Dedifferentiated amniotic fluid mesenchymal stem cell (primary cell): ENCODE results near the gene MEAK7.
A peak's percentile ranks its signal among the peaks of the same experiment; 100 is the strongest.

Source experiments
- DNase-seq: peaks from one replicate; pipeline ENCODE4 v3.0.0-alpha.2; 2016; ENCODE audit errors: extremely low spot score

Gene MEAK7

DNA sequence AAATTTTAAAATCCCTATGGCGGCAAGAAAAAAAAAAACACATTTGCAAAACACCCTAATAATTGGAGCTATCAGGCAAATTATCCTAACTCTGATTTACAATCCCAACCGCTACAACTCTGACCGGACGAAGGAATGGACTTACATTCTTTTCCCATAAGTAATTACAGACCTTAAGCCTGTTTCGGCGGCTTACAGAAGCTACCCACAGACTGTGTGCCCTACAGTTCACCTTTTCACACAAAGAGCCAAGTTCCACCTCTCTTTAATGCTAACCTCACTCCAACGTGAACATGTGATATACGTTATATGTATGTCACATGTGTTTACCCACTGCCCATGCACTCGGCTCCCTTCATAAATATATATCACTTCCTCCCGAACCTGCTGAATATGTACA lies 8.7 kb upstream of the MEAK7 start:
- DNase-seq, result peak; percentile 61

DNA sequence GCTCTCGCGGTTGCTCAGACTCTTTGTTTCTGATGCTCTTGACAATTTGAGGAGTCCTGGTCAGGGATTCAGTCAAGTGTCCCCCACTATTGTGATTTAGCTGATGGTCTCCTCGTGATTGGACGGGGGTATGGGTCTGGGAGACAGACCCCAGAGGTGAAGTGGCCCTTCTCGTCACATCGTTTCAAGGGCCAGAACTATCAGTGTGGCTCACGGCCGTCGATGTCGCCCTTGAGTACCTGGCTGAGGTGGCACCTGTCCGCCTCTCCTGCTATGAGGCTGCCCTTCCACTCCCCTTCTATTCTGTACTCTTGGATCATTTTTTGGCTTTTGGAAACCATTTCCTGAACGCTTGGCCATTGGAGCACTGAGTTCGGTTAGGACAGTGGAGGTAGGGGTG lies 7.4 kb upstream of the MEAK7 start:
- no peak for DNase-seq

DNA sequence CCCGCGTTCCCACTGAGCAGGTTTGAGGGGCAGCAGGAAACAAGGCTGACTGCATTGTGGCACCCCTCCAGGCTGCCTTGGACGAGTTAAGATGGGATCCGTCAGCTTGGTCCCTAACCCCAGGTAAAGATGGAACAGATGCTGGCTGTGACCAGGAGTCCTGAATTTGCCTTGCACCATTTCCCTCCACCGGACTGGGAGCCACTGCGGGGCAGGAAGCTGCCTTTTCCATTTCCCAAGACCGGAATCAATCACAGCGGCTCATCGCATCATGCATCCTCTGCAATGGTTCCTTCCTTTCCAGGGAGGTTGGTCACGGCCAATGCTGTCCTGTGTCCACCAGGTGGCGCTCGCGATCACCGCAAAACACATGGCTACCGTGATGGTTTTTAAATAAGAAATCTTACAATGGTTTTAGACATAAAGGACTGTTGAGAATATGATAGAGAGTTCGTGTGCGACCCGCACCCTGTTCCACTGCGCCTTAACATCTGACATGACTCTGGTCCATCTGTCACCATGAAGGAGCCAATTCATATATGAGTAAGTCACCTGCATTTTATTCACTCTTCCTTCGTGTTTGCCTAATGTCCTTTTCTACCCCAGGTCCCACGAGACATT lies 6.8 kb upstream of the MEAK7 start:
- peak; percentile 76 for DNase-seq

DNA sequence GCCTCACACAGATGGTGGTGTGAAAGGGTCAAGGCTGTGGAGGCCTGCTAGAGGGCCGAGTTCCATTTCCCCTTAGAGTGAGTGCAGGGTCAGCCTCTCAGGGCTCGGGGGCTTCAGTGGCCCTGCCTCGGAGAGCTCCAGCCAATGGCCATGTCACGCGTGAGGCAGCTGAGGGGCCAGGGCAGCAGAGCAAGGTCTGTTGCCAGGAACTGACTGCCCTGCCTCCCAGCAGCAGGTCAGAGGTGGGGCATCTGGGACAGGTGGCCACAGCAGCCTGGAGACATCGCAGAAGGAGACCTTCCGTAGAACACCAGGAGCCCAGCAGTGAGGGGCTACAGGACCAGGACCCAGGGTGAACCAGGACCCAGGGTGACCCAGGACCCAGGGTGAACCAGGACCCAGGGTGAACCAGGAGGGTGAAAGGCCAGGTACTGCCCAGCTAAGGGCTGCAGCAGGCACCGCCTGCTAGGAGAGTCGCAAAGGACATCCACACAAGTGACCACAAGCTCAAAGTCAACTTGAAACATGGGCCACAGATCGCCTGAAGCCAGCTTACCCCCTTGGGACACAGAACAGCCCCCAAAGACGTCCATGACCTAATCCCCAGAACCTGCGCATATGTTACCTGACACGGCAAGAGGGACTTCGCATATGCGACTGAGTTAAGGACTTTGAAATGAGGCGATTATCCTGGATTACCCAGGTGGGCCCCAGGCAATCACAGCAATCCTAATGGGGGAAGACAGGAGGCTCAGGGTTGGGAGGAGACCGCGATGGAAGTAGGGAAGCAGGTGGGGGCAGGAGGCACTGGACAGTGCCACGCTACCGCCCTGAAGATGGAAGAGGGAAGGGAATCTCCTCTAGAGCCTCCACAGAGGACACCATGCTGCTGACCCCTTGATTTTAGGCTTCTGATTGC lies 4.8 kb upstream of the MEAK7 start:
- DNase-seq, result no peak

DNA sequence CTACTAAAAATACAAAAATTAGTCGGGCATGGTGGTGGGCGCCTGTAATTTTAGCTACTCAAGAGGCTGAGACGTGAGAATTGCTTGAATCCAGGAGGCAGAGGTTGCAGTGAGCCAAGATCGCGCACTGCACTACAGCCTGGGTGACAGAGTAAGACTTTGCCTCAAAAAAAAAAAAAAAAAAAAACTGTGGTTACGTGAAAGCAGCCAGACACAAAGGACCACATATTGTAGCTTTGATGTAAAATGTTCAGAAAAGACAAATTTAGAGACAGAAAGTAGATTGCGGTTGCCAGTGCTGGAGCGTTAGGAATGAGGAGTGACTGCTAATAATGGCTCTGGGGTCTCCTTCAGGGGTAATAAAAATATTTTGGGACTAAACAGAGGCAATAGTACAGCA lies 4.0 kb upstream of the MEAK7 start:
- DNase-seq, result no peak

DNA sequence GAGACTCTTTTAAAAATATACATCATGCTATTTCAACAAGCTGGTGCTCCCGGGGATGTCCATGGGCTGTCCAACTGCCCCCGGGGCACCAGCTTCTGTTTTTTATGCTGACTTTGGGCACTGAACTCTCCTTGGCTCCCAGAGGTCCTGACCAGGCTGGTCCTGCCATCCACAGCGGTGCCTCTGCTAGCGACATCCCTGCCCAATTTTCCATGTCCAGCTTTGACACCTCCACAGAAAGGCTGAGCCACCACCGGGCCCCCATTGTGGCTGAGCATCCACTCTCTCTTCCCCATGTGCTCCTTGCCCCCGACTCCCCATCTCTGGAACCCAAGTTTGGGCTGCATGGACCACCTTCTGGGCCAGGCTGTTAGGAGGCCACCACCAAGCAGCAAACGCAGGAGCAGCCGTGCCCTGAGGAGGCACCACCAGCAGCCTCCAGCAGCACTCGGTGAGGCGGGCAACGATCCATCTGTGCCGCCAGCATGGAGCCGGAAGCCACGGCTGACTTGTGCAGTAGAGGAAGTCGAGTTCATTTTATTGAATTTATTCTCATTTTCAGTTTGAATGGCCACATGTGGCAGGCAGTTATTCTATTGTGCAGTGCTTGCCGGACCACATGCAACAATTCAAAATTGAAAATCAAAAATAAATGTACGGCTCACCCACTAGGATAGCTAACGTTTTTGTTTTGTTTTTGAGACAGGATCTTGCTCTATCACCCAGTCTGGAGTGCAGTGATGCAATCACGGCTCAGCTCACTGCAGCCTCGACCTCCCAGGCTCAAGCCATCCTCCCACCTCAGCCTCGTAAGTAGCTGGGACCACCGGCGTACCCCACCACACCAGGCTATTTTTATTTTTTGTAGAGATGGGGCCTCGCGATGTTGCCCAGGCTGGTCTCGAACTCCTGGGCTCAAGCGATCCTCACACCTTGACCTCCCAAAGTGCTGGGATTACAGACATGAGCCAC lies 2.8 kb upstream of the MEAK7 start:
- DNase-seq, result no peak

DNA sequence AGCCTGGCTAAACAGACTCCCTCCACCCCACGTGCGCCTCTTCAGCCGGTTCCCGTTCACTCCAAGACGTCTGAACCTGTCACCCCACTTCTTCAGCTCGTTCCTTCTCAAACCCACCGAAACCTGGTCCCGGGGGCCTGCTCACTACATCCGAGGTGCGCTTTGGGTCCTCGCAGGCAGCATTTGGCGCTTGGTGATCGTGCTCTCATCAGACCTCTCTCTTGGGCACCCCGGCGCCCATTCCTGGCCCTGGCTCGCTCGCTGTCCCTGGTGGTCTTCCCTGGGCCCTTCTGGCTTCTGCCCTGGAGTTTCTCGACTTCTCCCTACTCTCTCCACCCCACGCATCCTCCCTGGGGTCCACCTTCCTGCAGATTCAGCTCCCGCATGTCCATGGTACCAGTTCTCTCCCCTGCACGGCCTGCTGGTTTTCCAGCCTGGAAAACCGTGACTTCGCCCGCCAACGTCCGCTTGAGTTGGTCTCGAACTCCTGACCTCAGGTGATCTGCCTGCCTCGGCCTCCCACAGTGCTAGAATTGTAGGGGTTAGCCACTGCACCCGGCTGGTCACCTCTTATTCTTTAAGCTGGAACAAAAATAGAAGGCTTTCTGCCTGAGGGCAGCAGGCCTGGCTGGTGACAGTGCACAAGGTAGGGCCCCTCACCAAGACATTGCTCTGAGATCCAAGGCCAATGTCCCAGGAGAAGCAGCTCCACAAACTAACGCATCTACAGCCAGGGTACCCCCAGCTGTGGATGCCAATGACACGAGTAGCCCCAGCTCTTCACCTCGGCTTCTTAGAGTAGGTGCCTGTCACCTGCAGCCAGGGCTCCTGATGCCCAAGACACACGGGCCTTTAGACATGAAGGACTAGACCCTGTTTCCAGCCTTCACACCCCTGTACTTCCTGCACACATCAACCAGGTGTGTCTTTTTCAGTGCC lies 1.1 kb upstream of the MEAK7 start:
- no peak for DNase-seq

DNA sequence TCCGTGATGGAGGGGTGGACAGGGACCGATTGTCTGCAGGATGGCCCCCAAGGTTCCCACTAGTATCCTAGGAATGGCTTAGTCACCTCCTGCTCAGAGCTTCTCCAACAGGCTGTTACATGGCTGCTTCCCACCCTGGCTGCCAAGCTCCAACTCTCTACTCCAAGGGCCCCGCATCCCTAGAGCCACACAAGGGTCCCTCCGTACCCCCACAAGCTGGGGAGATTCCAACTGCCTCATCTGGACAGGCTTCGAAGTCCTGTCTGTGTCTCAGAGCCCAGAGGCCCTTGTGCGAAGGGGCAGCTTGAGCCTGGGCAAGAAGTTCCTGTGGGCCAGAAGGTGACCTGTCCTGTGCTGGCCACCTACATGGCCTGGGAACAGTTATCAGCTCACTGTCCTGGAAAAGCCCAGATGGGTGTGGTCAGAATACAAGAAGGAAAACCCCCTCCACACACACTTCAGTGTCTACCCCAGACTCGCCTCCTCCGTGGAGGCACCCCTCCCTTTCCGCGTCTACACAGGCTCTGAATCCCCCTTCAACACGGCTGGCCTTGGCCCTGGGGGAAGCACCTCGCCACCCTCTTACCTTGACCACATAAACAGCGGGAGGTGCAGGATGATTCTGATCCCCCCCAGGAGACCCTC lies 586 bp downstream of the MEAK7 start:
- DNase-seq, result no peak

DNA sequence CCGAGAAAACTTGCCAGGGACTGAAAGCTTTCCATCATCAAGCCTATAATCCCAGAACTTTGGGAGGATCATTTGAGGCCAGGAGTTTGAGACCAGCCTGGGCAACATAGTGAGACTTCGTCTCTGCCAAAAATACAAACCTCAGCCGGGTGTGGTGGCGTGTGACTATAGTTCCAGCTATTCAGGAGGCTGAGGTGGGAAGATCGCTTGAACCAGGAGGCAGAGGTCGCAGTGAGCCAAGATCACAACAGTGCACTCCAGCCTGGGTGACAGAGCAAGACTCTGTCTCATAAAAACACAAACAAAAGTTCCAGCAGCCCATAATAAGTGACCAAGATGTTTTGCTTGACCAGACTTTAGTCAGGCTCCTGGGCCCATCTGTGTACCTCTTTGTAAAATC lies 1.9 kb downstream of the MEAK7 start:
- DNase-seq, result no peak

DNA sequence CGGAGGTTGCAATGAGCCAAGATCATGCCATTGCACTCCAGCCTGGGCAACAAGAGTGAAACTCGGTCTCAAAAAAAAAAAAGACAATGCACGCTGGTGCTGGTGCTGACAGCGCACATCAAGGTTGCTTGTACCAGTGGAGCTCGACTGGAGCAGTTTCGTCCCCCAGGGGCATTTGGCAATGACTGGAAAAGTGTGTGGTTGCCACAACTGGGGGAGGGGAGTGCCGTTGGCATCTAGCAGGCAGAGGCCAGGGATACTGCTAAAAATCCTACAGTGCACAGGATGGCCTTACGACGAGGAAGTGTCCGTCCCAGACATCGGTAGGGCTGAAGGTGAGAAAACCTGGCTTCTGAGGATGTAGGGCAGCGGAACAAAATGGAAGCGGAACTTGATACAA lies 2.4 kb downstream of the MEAK7 start:
- DNase-seq, result no peak

DNA sequence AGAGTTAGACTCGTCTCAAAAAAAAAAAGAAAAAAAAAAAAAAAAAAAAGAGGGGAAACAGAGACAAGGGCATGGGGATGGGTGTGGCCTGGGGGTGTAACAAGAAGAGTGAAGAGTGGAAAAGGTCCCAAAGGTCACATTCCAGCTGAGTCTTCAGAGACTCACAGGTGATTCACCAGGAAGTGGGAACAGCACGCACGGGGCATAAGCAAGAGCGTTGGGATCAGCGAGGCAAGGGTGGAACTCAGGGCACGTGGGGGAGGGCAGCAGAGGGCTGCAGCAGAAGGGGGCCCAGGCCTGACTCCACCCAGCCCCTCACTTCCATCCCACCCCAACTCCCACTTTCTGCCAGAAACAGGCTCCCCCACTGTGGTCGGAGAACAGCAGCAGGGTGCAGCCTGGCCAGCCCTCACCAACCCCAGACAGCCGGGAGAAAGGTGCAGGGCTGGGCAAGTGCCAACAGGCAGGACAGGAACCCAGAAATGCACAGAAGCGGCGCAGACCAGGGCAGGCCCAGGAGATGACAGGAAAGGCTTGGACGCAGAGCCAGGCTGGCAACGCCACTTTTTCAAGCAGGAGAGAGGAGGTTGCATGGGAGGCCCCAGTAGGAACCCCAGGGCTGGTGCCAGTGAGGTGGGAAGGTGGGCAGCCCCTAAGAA lies 3.3 kb downstream of the MEAK7 start:
- DNase-seq, result no peak

DNA sequence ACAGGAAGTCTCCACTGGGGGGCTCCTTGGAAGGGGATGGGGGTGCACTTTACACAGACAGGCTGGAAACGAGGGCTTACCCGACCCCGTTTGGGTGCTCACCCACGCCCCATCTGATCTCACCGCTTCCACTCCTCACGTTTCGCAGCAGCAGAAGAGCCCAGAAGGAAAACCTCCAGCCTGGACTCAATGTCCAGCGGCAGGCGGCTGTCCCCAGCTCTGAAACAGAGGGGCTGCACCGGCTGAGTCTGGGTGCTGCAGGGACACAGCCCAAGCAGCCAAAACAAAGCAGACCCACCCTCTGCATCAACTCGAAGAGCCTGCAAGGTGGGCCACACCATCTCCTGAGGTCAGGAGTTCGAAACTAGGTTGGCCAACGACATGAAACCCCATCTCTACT lies 3.9 kb downstream of the MEAK7 start:
- DNase-seq, result no peak

DNA sequence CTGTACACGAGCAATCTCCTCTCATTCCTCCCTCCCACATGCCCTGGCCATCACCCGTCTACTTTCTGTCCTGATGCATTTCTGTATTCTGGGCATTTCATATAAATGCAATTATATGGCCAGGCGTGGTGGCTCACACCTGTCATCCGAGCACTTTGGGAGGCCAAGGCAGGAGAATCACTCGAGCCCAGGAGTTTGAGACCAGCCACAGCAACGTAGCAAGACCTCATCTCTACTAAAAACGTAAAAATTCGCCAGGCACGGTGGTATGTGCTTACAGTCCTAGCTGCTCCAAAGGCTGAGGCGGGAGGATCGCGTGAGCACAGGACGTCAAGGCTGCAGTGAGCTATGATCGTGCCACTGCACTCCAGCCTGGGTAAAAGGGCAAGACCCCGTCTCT lies 4.8 kb downstream of the MEAK7 start:
- no peak for DNase-seq

DNA sequence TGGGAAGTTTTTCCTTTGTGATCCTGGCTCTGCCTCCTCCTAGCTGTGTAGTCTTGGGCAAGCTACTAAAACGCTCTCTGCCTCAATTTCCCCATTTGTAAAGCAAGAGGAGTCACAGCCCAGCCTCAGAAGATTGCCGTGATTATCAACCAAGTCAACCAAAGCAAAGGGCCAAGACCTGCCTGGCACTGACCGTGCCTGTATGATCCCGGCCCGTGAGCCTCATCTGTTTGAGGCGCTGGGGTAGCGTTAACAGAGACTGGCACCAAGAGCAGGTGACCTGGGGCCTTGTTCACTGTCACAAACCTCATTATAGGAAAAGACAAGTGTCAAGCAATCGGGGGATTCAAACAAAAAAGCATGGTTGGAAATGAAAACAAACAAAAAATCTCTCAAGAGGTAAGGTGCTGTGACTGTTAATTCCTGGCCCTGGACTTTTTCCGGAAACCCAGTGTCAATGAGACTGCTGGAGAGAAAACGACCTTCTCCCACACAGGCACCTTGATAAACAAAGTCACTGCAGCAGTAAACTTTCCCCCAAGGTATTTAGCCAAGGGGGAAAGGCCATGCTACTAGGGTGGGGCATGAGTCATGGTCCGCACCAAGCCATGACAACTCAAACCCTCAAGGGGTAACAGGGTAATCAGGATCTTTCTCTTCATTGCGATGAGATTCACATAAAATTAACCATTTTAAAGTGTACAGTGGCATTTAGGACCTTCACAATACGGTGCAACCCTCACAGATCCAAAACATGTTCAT lies 5.4 kb downstream of the MEAK7 start:
- DNase-seq, result no peak

DNA sequence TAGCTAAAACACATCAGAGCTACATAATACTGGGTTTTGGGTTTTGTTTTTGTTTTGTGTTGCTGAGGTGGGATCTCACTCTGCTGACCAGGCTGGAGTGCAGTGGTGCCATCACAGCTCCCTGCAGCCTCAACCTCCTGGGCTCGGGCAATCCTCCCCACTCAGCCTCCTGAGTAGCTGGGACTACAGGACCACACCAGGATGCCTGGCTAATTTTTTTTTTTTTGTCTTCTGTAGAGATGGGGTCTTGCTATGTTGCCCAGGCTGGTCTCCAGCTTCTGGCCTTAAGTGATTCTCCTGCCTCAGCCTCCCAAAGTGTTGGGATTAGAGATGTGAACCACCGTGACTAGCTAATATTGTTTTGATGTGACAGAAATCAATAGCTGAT lies 6.2 kb downstream of the MEAK7 start:
- no peak for DNase-seq

DNA sequence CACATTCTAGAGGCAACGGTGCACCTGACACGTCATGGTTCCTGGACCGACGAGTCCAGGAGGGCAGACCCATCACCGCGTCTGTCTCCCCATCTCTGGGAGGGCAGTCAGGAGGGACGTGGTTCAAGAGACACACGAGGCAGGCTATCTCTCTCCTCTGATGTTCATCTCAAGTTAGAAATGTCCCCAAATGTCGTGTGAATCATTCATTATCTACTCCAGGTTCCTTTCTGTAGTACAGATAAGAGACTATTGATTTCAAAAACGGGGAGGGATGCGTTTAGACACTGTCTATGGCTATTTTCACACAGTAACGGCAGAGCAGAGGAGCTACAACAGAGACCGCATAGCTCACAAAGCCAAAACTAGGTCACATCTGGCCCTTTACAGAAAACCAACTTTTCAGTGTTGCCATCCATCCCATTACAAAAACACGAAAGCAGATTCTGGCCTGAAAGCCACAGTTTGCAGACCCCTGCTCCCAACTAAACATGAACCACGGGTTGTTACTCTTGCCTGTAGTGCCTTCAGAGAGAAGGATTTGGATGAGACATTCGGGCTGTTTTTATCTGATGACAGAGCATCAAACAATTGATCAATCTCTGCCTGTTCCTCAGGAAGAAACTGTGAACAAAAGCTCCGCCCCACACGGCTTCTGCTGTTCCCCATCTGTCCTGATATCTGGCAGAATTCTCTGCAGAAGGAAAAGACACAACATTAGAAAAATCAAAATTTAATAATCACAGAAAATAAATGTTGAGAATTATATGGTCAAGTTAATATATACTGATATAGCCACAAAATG lies 6.8 kb downstream of the MEAK7 start:
- no peak for DNase-seq

DNA sequence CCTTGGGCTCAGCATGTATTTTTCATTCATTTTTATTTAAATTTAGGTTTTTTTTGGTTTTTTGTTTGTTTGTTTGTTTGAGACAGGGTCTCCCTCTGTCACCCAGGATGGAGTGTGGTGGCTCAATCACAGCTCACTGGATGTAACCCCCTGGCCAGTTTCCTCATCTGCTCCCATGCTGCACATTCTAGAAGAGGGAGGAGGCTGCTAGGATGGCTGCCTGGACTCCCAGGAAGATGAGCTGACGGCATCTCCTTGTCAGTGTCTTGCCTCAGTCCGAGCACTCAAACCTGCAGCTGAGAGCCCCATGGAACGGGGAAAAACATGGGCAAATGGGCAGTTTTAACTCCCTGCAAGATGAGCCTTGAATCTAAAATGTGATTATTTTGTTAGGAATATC lies 7.5 kb downstream of the MEAK7 start:
- no peak for DNase-seq

DNA sequence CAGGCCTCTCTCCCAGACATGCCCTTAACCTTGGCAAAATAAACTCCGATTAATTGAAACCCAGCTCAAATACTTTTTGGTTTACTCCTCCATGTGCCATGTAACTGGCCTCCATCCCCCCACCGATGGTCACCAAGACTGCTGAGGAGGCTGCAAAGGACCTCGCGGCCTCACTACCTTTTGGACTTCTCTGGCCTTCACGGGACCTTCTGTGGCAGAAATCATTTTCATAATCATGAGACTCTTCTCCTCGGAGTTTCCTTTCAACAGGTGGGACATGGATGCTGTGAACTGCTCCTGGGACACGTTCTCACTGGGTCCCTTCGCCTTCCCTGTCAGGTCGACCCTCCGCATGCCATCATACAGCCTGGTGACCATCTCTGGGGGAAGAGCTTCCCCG lies 9.0 kb downstream of the MEAK7 start:
- DNase-seq, result no peak

DNA sequence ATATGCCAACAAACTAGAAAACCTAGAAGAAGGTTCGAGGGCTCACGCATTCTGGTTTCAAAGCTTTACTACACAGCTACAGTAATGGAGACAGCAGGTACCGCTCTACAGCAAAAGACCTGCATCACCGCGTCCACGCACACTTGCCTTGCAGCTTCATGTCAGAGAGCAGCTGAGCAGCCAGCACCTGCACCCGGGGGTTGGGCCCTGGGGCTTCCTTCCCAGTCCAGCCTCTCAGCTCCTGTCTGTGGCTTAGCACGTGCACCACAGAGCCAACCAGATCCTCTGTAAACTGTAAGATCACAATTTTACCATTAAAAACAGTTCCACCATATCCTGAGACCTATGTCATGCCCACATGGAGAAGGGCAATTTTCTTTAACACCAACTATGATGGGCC lies 15.3 kb downstream of the MEAK7 start:
- DNase-seq, result no peak
